Stimulated activated CD4-positive, alpha-beta T cell treated with anti-CD3 and anti-CD28 coated beads, Interleukin-12 subunit alpha, Interleukin-12 subunit beta, amount 100 ng/mL, for 4 hours (primary cell): ENCODE results near the gene TRAF6.

Experiments used
- DNase-seq: peaks from one replicate; pipeline ENCODE4 v3.0.0-alpha.2; 2020

TRAF6 gene

GRCh38 chr11:36456156-36456555 is 53.9 kb downstream of the TRAF6 start:
- DNase-seq: no peak

DNA sequence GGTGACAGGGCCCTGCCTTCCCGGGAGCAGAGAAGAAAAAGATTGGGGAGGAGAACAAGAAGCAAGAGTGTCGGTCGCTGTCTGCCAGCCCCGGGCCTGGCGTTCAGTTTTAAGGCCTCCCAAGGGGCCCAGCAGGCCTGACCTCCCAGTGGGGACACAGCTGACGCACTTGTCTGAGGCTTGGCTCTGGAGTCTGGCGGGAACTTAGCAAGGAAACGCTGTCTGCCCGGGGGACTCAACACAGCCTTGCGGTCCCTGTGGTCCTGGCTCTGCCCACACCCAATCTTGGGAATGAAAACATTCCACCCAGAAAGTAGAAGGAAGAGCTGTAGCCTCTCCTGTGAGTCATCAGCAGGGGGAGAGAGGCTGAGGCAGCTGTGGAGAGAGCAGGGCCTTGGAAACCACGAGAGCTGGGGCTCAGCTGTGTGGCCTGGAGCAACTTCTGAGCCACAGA is 54.4 kb downstream of the TRAF6 start:
- no peak for DNase-seq

- DNase-seq: no peak
Measured at GRCh38 chr11:36454941-36455631, 55.0 kb downstream of the TRAF6 start.

- no peak for DNase-seq
Measured at GRCh38 chr11:36454551-36454940, 55.5 kb downstream of the TRAF6 start.

DNA sequence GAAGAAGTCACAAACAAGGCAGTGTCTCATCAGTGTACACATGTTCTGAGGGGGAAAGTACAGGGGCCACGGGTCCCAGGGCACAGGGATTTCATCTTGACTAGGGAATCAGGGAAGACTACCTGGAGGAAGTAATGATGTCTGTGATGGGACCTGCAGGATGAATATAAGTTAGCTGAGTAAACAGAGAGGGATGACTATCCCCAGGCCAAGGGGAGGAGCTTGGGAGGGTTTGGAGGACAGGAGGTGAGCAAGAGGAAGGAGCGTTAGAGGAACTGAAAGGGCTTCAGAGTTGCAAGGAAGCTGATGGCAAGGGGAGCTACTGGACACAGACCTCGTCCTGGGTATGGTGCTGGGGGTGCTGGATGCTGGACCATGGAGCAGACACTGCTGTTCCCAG is 56.4 kb downstream of the TRAF6 start:
- no peak for DNase-seq

GRCh38 chr11:36452961-36453360 is 57.1 kb downstream of the TRAF6 start:
- no peak for DNase-seq

- no peak for DNase-seq
Measured at GRCh38 chr11:36452236-36452940, 57.7 kb downstream of the TRAF6 start.

- no peak for DNase-seq
Measured at GRCh38 chr11:36451681-36452080, 58.4 kb downstream of the TRAF6 start.

GRCh38 chr11:36451045-36451444 is 59.0 kb downstream of the TRAF6 start:
- no peak for DNase-seq

GRCh38 chr11:36450110-36450572 is 59.9 kb downstream of the TRAF6 start:
- DNase-seq: no peak

DNA sequence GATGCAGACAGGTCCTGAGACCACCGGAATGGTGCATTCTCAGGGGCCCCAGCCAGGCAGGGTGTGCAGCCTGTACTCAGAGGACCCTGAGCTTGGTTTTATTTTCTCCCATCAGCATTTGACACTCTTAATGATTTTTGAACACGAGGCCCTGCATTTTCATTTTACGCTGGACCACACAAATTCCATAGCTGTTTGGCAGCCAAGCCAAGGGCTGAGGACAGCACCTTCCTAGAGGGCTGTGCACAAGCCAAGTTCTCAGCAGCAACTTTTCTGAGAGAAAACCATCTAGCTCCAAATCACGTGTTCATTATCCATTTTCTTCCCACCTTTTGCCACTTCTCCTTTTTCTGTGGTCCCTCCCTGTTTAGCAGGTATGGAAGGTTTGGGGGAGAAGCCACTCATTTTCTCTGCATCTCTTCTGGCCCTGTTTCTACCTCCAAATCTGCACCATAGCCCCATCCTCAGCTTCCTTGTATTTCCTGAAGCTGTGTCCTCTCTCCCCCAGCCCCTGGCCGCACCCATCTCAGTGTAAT is 60.4 kb downstream of the TRAF6 start:
- DNase-seq: no peak

DNA sequence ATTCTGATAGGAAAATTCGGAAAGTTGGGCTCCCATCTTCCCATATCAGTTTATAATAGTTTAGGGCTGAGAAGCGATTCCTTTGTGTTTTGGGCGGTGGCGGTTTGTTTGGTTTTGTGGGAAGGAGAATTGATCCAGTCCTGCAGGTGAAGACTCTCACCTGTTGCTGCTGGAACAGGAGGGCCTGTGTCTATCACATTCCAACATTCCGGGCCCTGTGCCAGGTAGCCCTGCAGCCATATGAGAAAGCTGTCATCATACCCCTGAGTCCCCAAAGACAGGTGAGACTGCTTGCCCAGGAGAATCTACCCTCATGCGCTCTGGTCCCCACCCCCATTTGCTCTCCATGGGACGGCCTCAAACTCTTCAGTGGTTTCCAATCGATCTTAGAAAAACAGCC is 62.1 kb downstream of the TRAF6 start:
- no peak for DNase-seq

GRCh38 chr11:36447514-36447913 is 62.6 kb downstream of the TRAF6 start:
- no peak for DNase-seq

GRCh38 chr11:36446135-36446534 is 63.9 kb downstream of the TRAF6 start:
- no peak for DNase-seq

DNA sequence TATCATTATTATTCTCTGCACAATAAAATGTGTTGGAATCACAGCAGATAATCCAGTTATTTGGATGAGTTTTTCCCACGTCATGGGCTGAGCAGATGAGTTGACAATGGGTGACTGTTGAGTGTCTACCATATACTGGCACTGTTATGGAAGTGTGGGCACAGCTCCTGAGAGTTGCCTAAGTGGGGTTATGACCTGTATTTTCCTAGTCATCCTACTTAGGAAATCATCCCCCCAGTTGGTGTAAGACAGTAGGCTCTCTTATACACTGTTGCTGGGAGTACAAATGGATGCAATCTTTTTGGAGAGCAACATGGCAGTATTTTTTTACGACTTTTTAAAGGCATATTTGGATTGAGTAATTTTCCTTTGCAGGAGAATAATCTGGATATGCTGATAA is 66.4 kb downstream of the TRAF6 start:
- no peak for DNase-seq

GRCh38 chr11:36441610-36442208 is 68.4 kb downstream of the TRAF6 start:
- DNase-seq: no peak

DNA sequence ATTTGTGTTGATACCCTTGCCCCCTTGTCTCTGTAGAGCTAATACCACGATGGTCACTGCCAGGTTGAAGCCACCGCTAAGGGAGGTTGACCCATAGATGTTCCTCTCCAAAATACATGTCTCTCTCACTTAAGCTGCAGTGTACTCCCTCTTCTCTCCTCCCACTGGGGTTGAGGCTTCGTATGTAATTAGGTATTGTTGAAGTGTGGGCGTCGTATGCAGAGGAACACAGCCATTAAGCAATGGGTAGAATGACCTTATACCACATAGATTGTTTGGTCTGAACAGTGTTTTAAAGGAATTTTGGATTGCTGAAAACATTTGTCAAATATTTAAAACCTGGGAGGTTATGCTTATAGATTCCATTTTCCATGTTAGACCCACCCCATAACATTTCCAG is 71.9 kb downstream of the TRAF6 start:
- DNase-seq: no peak

DNA sequence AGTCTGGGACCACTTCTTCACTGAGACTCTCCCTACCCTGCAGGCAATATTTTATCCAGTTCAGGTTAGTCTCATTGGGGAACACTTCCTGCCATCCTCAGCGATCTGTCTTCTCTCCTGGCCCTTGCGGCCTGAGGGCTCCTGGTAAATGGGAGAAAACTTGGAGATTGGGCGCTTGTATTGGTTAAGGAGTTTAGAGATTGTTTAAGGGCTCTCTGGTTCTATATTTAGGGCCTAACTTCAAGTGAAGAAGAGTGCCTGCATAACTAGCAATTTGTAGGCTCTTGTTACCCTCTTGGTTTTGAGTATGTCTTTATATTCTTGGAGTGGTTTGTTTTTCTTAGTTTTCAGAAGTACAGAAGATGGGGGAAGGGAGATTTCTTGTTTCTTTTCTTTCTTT is 72.7 kb downstream of the TRAF6 start:
- no peak for DNase-seq
